ENCODE data around the gene MTMR3. TPM values are rescaled to one million over a fixed set of nuclear protein-coding genes. Genes with fewer than 3 reads are reported as not detected.
A peak's percentile ranks its signal among the peaks of the same experiment; 100 is the strongest.

The MTMR3 gene
- total RNA-seq, 1 donor from 2014 or later, result 41.2 TPM

GRCh38 chr22:30074994-30075393, 192.0 kb downstream of the MTMR3 start:
- Mint-ChIP-seq H3K4me1 (ENCODE audit: unreplicated experiment) (peaks cover 3% of the 10 kb centered on the region), H3K9me3 (ENCODE audit: unreplicated experiment) (no peaks in the 10 kb centered on the region), H3K27ac (ENCODE audit: unreplicated experiment) (no peak overlapping the region), H3K27me3 (ENCODE audit: unreplicated experiment) (peaks cover 75% of the 10 kb centered on the region), H3K4me3 (ENCODE audit: unreplicated experiment) (no peak overlapping the region), H3K36me3 (ENCODE audit: unreplicated experiment) (no peaks in the 10 kb centered on the region)
- no peak for DNase-seq (ENCODE audit: extremely low spot score, unreplicated experiment)
- TF ChIP-seq CTCF (IDR thresholded peaks at IDR 0.05), result no peak

GRCh38 chr22:30077279-30077880, 194.4 kb downstream of the MTMR3 start:
- Mint-ChIP-seq H3K36me3 (ENCODE audit: unreplicated experiment) (no peaks in the 10 kb centered on the region), H3K4me3 (ENCODE audit: unreplicated experiment) (no peak overlapping the region), H3K27ac (ENCODE audit: unreplicated experiment) (no peak overlapping the region), H3K9me3 (ENCODE audit: unreplicated experiment) (no peaks in the 10 kb centered on the region), H3K27me3 (ENCODE audit: unreplicated experiment) (peaks cover 55% of the 10 kb centered on the region), H3K4me1 (ENCODE audit: unreplicated experiment) (peaks cover 8% of the 10 kb centered on the region)
- TF ChIP-seq CTCF (IDR thresholded peaks at IDR 0.05), result no peak
- DNase-seq (ENCODE audit: extremely low spot score, unreplicated experiment), result no peak

DNA sequence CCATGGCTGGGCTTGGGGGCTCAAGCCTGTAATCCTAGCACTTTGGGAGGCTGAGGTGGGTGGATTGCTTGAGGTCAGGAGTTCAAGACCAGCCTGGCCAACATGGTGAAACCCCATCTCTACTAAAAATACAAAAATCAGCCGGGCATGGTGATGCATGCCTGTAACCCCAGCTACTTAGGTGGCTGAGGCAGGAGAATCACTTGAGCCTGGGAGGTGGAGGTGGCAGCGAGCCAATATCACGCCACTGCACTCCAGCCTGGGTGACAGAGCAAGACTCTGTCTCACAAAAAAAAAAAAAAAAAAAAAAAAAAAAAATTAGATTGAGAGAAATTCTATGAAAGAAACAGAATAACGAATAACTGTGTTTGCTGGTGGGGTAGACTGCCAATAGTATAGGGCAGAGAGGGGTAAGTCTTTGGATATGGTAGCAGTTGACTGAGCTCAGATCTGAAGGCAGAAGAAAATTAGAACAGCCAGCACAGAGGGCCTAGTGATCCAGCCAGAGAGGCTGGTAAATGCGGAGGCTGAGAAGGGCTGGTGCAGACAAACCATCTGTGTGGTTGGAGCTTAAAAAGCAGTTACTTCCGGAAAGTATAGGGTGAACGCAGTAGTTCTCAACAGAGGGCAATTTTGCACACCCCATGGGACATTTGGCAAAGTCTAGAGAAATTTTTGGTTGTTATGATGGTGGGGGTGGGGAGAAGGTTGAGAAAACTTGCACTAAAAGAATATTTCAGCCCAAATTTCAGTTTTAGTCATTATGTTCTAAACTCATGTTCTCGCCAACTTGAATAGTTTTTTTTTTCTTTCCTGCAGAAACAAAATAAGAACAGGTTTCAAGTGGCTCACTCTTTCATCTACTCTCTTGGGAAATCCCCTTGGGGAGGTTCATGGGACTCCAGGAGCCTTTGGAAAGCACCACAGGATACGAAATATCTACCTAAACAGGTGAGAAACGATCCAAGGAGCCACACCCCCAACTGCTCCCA, 195.6 kb downstream of the MTMR3 start:
- no peak for TF ChIP-seq CTCF (IDR thresholded peaks at IDR 0.05)
- no peak for DNase-seq (ENCODE audit: extremely low spot score, unreplicated experiment)
- Mint-ChIP-seq H3K9me3 (ENCODE audit: unreplicated experiment) (no peaks in the 10 kb centered on the region), H3K4me1 (ENCODE audit: unreplicated experiment) (peaks cover 8% of the 10 kb centered on the region), H3K27ac (ENCODE audit: unreplicated experiment) (no peak overlapping the region), H3K36me3 (ENCODE audit: unreplicated experiment) (no peaks in the 10 kb centered on the region), H3K4me3 (ENCODE audit: unreplicated experiment) (no peak overlapping the region), H3K27me3 (ENCODE audit: unreplicated experiment) (peaks cover 45% of the 10 kb centered on the region)

DNA sequence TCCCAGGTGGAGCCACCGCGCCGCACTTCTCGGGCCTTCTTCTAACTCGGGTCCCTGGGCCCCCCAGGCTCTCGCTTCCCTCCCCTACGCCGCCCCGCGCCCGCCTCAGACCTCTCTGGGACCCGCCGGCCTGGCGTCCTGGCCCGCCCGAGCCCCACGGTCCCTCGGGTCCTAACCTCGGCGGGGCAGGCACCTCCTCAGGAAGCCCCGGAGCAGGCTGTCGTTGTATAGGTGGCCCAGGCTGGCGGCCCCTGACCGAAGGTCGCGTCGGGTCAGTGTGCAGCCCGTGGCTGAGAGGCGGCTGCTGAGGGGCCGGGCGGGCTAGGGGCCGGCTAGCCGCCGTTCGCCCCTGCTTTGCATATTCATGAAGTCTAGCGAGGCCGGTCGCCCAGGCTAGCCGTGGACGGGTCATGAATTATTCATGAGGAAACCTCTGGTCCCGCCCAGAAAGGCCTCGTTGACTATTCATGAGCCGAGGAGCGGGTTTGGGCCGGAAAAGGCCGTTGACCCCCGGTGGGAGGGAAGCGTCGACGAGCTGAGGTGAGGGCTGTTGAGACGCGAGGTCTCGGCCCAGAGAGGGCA, 197.1 kb downstream of the MTMR3 start, which contains the start of gene HORMAD2:
TSS of gene HORMAD2 (plus strand) at position 513 of the 582 bp plus-strand sequence. CDS start 13,489 bp downstream, outside the sequence.
- TF ChIP-seq CTCF (IDR thresholded peaks at IDR 0.05), result no peak
- Mint-ChIP-seq H3K36me3 (ENCODE audit: unreplicated experiment) (no peaks in the 10 kb centered on the region), H3K9me3 (ENCODE audit: unreplicated experiment) (no peaks in the 10 kb centered on the region), H3K27me3 (ENCODE audit: unreplicated experiment) (peaks cover 35% of the 10 kb centered on the region), H3K27ac (ENCODE audit: unreplicated experiment) (peak within 1 kb of the TSS; percentile 54), H3K4me3 (ENCODE audit: unreplicated experiment) (peak within 1 kb of the TSS; percentile 49), H3K4me1 (ENCODE audit: unreplicated experiment) (peaks cover 8% of the 10 kb centered on the region)
- no peak for DNase-seq (ENCODE audit: extremely low spot score, unreplicated experiment)

Small RNA genes lying within 50 kb of the gene (microRNA-seq; reads per million reads assigned to microRNA genes)
- 1.6 reads per million for gene MIR6818 (ENCODE audit: unreplicated experiment)

Other genes starting within 250 kb of the MTMR3 start
- not detected in 2 replicates for gene CABP7, start 163.2 kb upstream of the MTMR3 start, total RNA-seq
- gene ZMAT5, start 116.2 kb upstream of the MTMR3 start, total RNA-seq, result 22.7 and 25.0 TPM in 2 replicates
- 66.0 and 77.4 TPM in 2 replicates for gene UQCR10, start 115.8 kb upstream of the MTMR3 start, total RNA-seq
- gene ASCC2, start 44.9 kb upstream of the MTMR3 start, total RNA-seq, result 47.1 and 49.4 TPM in 2 replicates
- gene HORMAD2, start 197.3 kb downstream of the MTMR3 start, total RNA-seq, result not detected in 2 replicates